Activated CD8-positive, alpha-beta T cell treated with anti-CD3 and anti-CD28 coated beads, Interleukin-2, amount 10 ng/mL, durations not matched to agents 7 days and 5 days (primary cell): ENCODE data around the gene TEX47. TPM values are rescaled to one million over a fixed set of nuclear protein-coding genes. Genes with fewer than 3 reads are reported as not detected.

Experiments used
- ATAC-seq: fragments of 150-1000 bp; cut with Tn5 transposase; one replicate; pipeline ENCODE4 v1.10.0; 2021; ENCODE audit warnings: moderate library complexity
- CTCF ChIA-PET: fragments of 350-600 bp; sonication (Branson Sonifier 250); formaldehyde crosslinking; loops from one replicate; lab custom pipeline; 2021; ENCODE audit warnings: antibody characterized with exemption; lab: Charles Lee
- POLR2A ChIA-PET: fragments of 350-600 bp; sonication (Branson Sonifier 250); formaldehyde crosslinking; loops from one replicate; lab custom pipeline; 2021; ENCODE audit warnings: antibody characterized with exemption; lab: Charles Lee
- DNase-seq: peaks from one replicate; pipeline ENCODE4 v3.0.0-alpha.2; 2020
- H3K27ac Mint-ChIP-seq: one replicate; pipeline ENCODE4 v1.8.0; 2021; ENCODE audit warnings: mild to moderate bottlenecking, mixed read lengths
- H3K27me3 Mint-ChIP-seq: one replicate; pipeline ENCODE4 v1.8.0; 2021; ENCODE audit warnings: low read depth, mixed read lengths
- H3K36me3 Mint-ChIP-seq: one replicate; pipeline ENCODE4 v1.8.0; 2021; ENCODE audit warnings: low read depth, mixed read lengths
- H3K4me1 Mint-ChIP-seq: one replicate; pipeline ENCODE4 v1.8.0; 2021; ENCODE audit warnings: low read depth, mixed read lengths
- H3K4me3 Mint-ChIP-seq: one replicate; pipeline ENCODE4 v1.8.0; 2021; ENCODE audit warnings: mild to moderate bottlenecking, mixed read lengths
- H3K9me3 Mint-ChIP-seq: one replicate; pipeline ENCODE4 v1.8.0; 2022; ENCODE audit warnings: mixed read lengths; ENCODE audit not compliant: insufficient read depth
- total RNA-seq, 2 experiments: library from RNA; stranded (reverse); gene quantifications; one replicate each; pipeline ENCODE4 v1.2.3, GENCODE V29; 2021

Gene TEX47
- total RNA-seq, 2 experiments from 2014 or later = not detected

- no peak overlapping the region for H3K27ac Mint-ChIP-seq
- no peaks in the 10 kb centered on the region for H3K9me3 Mint-ChIP-seq
- no peak for DNase-seq
- ATAC-seq = no peak
- no peak overlapping the region for H3K4me3 Mint-ChIP-seq
- H3K36me3 Mint-ChIP-seq = no peaks in the 10 kb centered on the region
- POLR2A ChIA-PET = no interaction called here
- CTCF ChIA-PET = interaction anchor here (1.3 kb wide), 1 partner anchor 15 kb away, joined by 3 read pairs; no protein-coding TSS in a partner anchor
- no peaks in the 10 kb centered on the region for H3K27me3 Mint-ChIP-seq
- H3K4me1 Mint-ChIP-seq = no peaks in the 10 kb centered on the region
Observed at GRCh38 chr7:88775838-88776237, 19.7 kb downstream of the TEX47 start.

GRCh38 chr7:88772776-88773175 lies 22.8 kb downstream of the TEX47 start:
- CTCF ChIA-PET = no interaction called here
- POLR2A ChIA-PET = no interaction called here
- no peak overlapping the region for H3K27ac Mint-ChIP-seq

GRCh38 chr7:88771417-88771816 lies 24.1 kb downstream of the TEX47 start:
- DNase-seq (no peak), ATAC-seq (no peak)
- Mint-ChIP-seq H3K27ac (no peak overlapping the region), H3K27me3 (peaks cover 3% of the 10 kb centered on the region), H3K9me3 (no peaks in the 10 kb centered on the region), H3K4me1 (no peaks in the 10 kb centered on the region), H3K36me3 (no peaks in the 10 kb centered on the region), H3K4me3 (no peak overlapping the region)
- CTCF ChIA-PET = no interaction called here
- POLR2A ChIA-PET = no interaction called here

More at GRCh38 chr7:88772776-88773175, 22.8 kb downstream of the TEX47 start:
- ATAC-seq (no peak), DNase-seq (no peak)
- Mint-ChIP-seq H3K4me1 (no peaks in the 10 kb centered on the region), H3K27me3 (no peaks in the 10 kb centered on the region), H3K36me3 (no peaks in the 10 kb centered on the region), H3K9me3 (no peaks in the 10 kb centered on the region), H3K4me3 (no peak overlapping the region)

GRCh38 chr7:88761779-88762178 lies 33.8 kb downstream of the TEX47 start:
- Mint-ChIP-seq H3K4me3 (no peak overlapping the region), H3K4me1 (peaks cover 3% of the 10 kb centered on the region), H3K36me3 (no peaks in the 10 kb centered on the region), H3K27me3 (peaks cover 30% of the 10 kb centered on the region), H3K27ac (no peak overlapping the region), H3K9me3 (no peaks in the 10 kb centered on the region)
- POLR2A ChIA-PET = no interaction called here
- CTCF ChIA-PET = no interaction called here
- DNase-seq (no peak), ATAC-seq (no peak)

GRCh38 chr7:88760136-88760515 lies 35.4 kb downstream of the TEX47 start:
- DNase-seq (no peak), ATAC-seq (no peak)
- no peaks in the 10 kb centered on the region for H3K36me3 Mint-ChIP-seq
- H3K4me3 Mint-ChIP-seq = no peak overlapping the region
- POLR2A ChIA-PET = no interaction called here
- H3K4me1 Mint-ChIP-seq = peaks cover 3% of the 10 kb centered on the region
- H3K27me3 Mint-ChIP-seq = peaks cover 36% of the 10 kb centered on the region
- H3K9me3 Mint-ChIP-seq = no peaks in the 10 kb centered on the region
- CTCF ChIA-PET = no interaction called here
- H3K27ac Mint-ChIP-seq = no peak overlapping the region

GRCh38 chr7:88759230-88760135 lies 36.1 kb downstream of the TEX47 start, which contains the start of gene ZNF804B:
TSS of gene ZNF804B (plus strand) at chr7:88759700. CDS start at chr7:88759977, 277 bp downstream.
- H3K27ac Mint-ChIP-seq = no peak within 1 kb of the TSS
- ChIA-PET POLR2A (no interaction called here), CTCF (no interaction called here)
- H3K36me3 Mint-ChIP-seq = no peaks in the 10 kb centered on the region
- peak; percentile 57 for ATAC-seq
- H3K4me3 Mint-ChIP-seq = no peak within 1 kb of the TSS
- no peaks in the 10 kb centered on the region for H3K9me3 Mint-ChIP-seq
- peaks cover 37% of the 10 kb centered on the region for H3K27me3 Mint-ChIP-seq
- peaks cover 3% of the 10 kb centered on the region for H3K4me1 Mint-ChIP-seq
- no peak for DNase-seq

- no peak overlapping the region for H3K4me3 Mint-ChIP-seq
- no peak for ATAC-seq
- no peak for DNase-seq
- CTCF ChIA-PET = no interaction called here
- no peak overlapping the region for H3K27ac Mint-ChIP-seq
- peaks cover 38% of the 10 kb centered on the region for H3K27me3 Mint-ChIP-seq
- H3K4me1 Mint-ChIP-seq = peaks cover 3% of the 10 kb centered on the region
- H3K9me3 Mint-ChIP-seq = no peaks in the 10 kb centered on the region
- POLR2A ChIA-PET = interaction anchor here (0.6 kb wide), 1 partner anchor 28 kb away, joined by 3 read pairs; no protein-coding TSS in a partner anchor
- no peaks in the 10 kb centered on the region for H3K36me3 Mint-ChIP-seq
Observed at GRCh38 chr7:88758381-88759229, 36.9 kb downstream of the TEX47 start.

GRCh38 chr7:88757371-88757770 lies 38.2 kb downstream of the TEX47 start:
- Mint-ChIP-seq H3K4me1 (peaks cover 3% of the 10 kb centered on the region), H3K27me3 (peaks cover 41% of the 10 kb centered on the region), H3K4me3 (no peak overlapping the region), H3K9me3 (no peaks in the 10 kb centered on the region), H3K27ac (no peak overlapping the region), H3K36me3 (no peaks in the 10 kb centered on the region)
- POLR2A ChIA-PET = no interaction called here
- CTCF ChIA-PET = no interaction called here
- no peak for DNase-seq
- no peak for ATAC-seq

GRCh38 chr7:88756802-88757201 lies 38.7 kb downstream of the TEX47 start:
- H3K27ac Mint-ChIP-seq = no peak overlapping the region
- POLR2A ChIA-PET = no interaction called here
- ATAC-seq (no peak), DNase-seq (no peak)
- H3K4me1 Mint-ChIP-seq = peaks cover 3% of the 10 kb centered on the region
- H3K4me3 Mint-ChIP-seq = no peak overlapping the region
- CTCF ChIA-PET = no interaction called here
- no peaks in the 10 kb centered on the region for H3K9me3 Mint-ChIP-seq
- H3K36me3 Mint-ChIP-seq = no peaks in the 10 kb centered on the region
- peaks cover 43% of the 10 kb centered on the region for H3K27me3 Mint-ChIP-seq

GRCh38 chr7:88746126-88746525 lies 49.4 kb downstream of the TEX47 start:
- no peak overlapping the region for H3K27ac Mint-ChIP-seq
- DNase-seq (no peak), ATAC-seq (no peak)
- no peaks in the 10 kb centered on the region for H3K36me3 Mint-ChIP-seq
- ChIA-PET POLR2A (no interaction called here), CTCF (no interaction called here)
- H3K4me3 Mint-ChIP-seq = no peak overlapping the region
- no peaks in the 10 kb centered on the region for H3K27me3 Mint-ChIP-seq
- no peaks in the 10 kb centered on the region for H3K4me1 Mint-ChIP-seq
- no peaks in the 10 kb centered on the region for H3K9me3 Mint-ChIP-seq
